Liver (tissue), 9 donors: ENCODE data around the gene OMA1. TPM values are rescaled to one million over a fixed set of nuclear protein-coding genes. Genes with fewer than 3 reads are reported as not detected.

Experiments used
- DNase-seq: peaks from one replicate; pipeline ENCODE4 v3.0.0-alpha.2; 2017; ENCODE audit warnings: low spot score
- H3K27ac ChIP-seq, 2 donors: one replicate each; pipeline ENCODE4 v1.7.0; 2013; ENCODE audit warnings: inconsistent platforms in 2 of 2, low read length in 2 of 2, control low read depth in 1 of 2, low read depth in 1 of 2, mild to moderate bottlenecking in 1 of 2
- H3K27me3 ChIP-seq, 4 donors: one replicate each; pipeline versions ENCODE4 v1.6.1 to v1.7.0; 2013; ENCODE audit warnings: low read length in 3 of 4, inconsistent platforms in 1 of 4, mild to moderate bottlenecking in 1 of 4, moderate library complexity in 1 of 4; ENCODE audit not compliant: control insufficient read depth in 4 of 4, insufficient read depth in 4 of 4
- H3K36me3 ChIP-seq, 4 donors: one replicate each; pipeline versions ENCODE4 v1.6.1 to v1.7.0; 2013; ENCODE audit warnings: low read length in 3 of 4, mild to moderate bottlenecking in 3 of 4, low read depth in 1 of 4, moderate library complexity in 1 of 4; ENCODE audit not compliant: control insufficient read depth in 4 of 4, insufficient read depth in 3 of 4
- H3K4me1 ChIP-seq, 4 donors: one replicate each; pipeline versions ENCODE4 v1.6.1 to v1.7.0; 2013; ENCODE audit warnings: low read length in 3 of 4, mild to moderate bottlenecking in 3 of 4, moderate library complexity in 1 of 4; ENCODE audit not compliant: control insufficient read depth in 4 of 4, insufficient read depth in 4 of 4
- H3K4me3 ChIP-seq, 3 donors: one replicate each; pipeline versions ENCODE4 v1.6.1 to v1.7.0; 2013; ENCODE audit warnings: low read length in 3 of 3, control low read depth in 1 of 3, low read depth in 1 of 3, mild to moderate bottlenecking in 1 of 3
- H3K9ac ChIP-seq, 2 donors: one replicate each; pipeline ENCODE4 v1.7.0; 2013; ENCODE audit warnings: low read length in 2 of 2, mild to moderate bottlenecking in 2 of 2, moderate library complexity in 2 of 2, control low read depth in 1 of 2, low read depth in 1 of 2
- H3K9me3 ChIP-seq, 4 donors: one replicate each; pipeline versions ENCODE4 v1.6.1 to v1.7.0; 2013; ENCODE audit warnings: low read length in 3 of 4; ENCODE audit not compliant: control insufficient read depth in 4 of 4
- EGR1 ChIP-seq, 2 donors: IDR thresholded peaks; 2 replicates each; pipeline ENCODE4 v1.6.1; 2016 to 2018; ENCODE audit warnings: antibody characterized with exemption in 2 of 2, low read depth in 2 of 2
- FOXA1 ChIP-seq: IDR thresholded peaks from 2 replicates; pipeline ENCODE4 v1.6.1; 2016; ENCODE audit warnings: antibody characterized with exemption
- FOXA2 ChIP-seq: IDR thresholded peaks from 2 replicates; pipeline ENCODE4 v1.6.1; 2016; ENCODE audit warnings: antibody characterized with exemption
- GABPA ChIP-seq, 2 donors: IDR thresholded peaks in 1 of 2; conservative IDR thresholded peaks in 1 of 2; 2 replicates each; pipeline ENCODE4 v1.6.1; 2016; ENCODE audit warnings: antibody characterized with exemption in 2 of 2, mild to moderate bottlenecking in 1 of 2, moderate library complexity in 1 of 2
- HNF4A ChIP-seq, 2 donors: conservative IDR thresholded peaks; 2 replicates each; pipeline ENCODE4 v1.6.1; 2016; ENCODE audit warnings: antibody characterized with exemption in 2 of 2, mild to moderate bottlenecking in 2 of 2
- HNF4G ChIP-seq: IDR thresholded peaks from 2 replicates; pipeline ENCODE4 v1.6.1; 2016; ENCODE audit warnings: antibody characterized with exemption
- JUND ChIP-seq, 2 donors: IDR thresholded peaks; 2 replicates each; pipeline ENCODE4 v1.6.1; 2016; ENCODE audit warnings: antibody characterized with exemption in 2 of 2
- NR2F2 ChIP-seq: IDR thresholded peaks from 2 replicates; pipeline ENCODE4 v1.6.1; 2016; ENCODE audit warnings: antibody characterized with exemption
- RAD21 ChIP-seq, 2 donors: IDR thresholded peaks; 2 replicates each; pipeline ENCODE4 v1.6.1; 2016; ENCODE audit warnings: antibody characterized with exemption in 2 of 2, mild to moderate bottlenecking in 2 of 2
- RXRA ChIP-seq, 2 donors: IDR thresholded peaks; 2 replicates each; pipeline ENCODE4 v1.6.1; 2017 to 2018; ENCODE audit warnings: antibody characterized with exemption in 2 of 2, mild to moderate bottlenecking in 1 of 2
- SP1 ChIP-seq: IDR thresholded peaks from 2 replicates; pipeline ENCODE4 v1.6.1; 2018; ENCODE audit warnings: antibody characterized with exemption, mild to moderate bottlenecking
- TAF1 ChIP-seq: conservative IDR thresholded peaks from 2 replicates; pipeline ENCODE4 v1.6.1; 2016; ENCODE audit warnings: antibody characterized with exemption, mild to moderate bottlenecking
- YY1 ChIP-seq: IDR thresholded peaks from 2 replicates; pipeline ENCODE4 v1.6.1; 2016; ENCODE audit warnings: antibody characterized with exemption, mild to moderate bottlenecking
- WGBS: extraction: QIAGEN DNeasy Blood & Tissue Kit; methylation state at CpG from one replicate; pipeline ENCODE4 v1.1.7; 2013; 5-methylcytosine and 5-hydroxymethylcytosine counted together
- polyA plus RNA-seq, 2 donors: library from polyadenylated mRNA; stranded (reverse) in 1 of 2; unstranded in 1 of 2; fragments of 200-250 nt in 1 of 2; fragments of >200 nt in 1 of 2; fragmentation: Nextera tagmentation in 1 of 2; extraction: Ambion mirVana in 1 of 2; gene quantifications; one replicate each; pipeline versions ENCODE4 v1.2.1 to v1.2.3, GENCODE V29; 2013 to 2015
- total RNA-seq, 2 donors: library from RNA; depleted of rRNA; stranded (reverse); fragments of >200 nt; gene quantifications; one replicate each; pipeline ENCODE4 v1.2.3, GENCODE V29; 2014
- TF ChIP-seq, protein P1 (sequence below): IDR thresholded peaks from 2 replicates; pipeline ENCODE4 v1.6.1; 2016; ENCODE audit warnings: antibody characterized with exemption, mild to moderate bottlenecking
- TF ChIP-seq, protein P2 (sequence below): IDR thresholded peaks from 2 replicates; pipeline ENCODE4 v1.6.1; 2016; ENCODE audit warnings: antibody characterized with exemption
- TF ChIP-seq, protein P3 (sequence below): fragments of 150-350 bp; IDR thresholded peaks from 2 replicates; pipeline ENCODE4 v1.5.1; 2017; ENCODE audit warnings: improper control_type of control experiment, low read depth, low read length; ENCODE audit not compliant: missing input control
- TF ChIP-seq, protein P4 (sequence below): IDR thresholded peaks from 2 replicates; pipeline ENCODE4 v1.6.1; 2016; ENCODE audit warnings: antibody characterized with exemption
- donor health status: healthy.
- donor health status: healthy.
- donor health status: healthy.
- donor health status: healthy.
- donor health status: healthy.

Gene OMA1
- total and polyA plus RNA-seq, 4 donors = 9.1 to 31.0 (median 16.1) TPM

DNA sequence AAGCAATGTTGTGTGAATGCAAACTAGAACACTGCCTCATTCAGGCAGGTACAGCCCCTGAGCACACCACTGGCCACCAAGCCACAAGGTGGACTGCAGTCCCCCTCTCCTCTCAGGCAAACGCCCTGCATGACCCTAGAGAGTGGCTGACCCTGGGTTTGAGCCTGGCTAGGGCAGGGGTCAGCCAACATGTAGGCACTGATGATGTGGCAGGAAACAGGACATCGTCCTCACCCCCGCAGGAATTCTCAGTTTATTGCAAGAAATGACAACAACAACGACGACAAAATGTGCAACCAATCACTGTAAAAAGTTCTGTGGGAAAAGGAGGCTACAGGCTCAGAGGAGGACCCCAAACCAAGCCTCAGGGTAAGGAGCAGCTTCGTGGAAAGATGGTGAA, 81.3 kb downstream of the OMA1 start:
- no peak overlapping the region for H3K9ac ChIP-seq
- no peak for DNase-seq
- 80% methylated on average over 6 of the region's 6 CpGs for WGBS
- H3K9me3 ChIP-seq = no peaks in the 10 kb centered on the region
- H3K27ac ChIP-seq = no peak overlapping the region
- TF ChIP-seq EGR1 (IDR thresholded peaks at IDR 0.05; ENCODE audit: low read depth in 2 of 2) = no peak
- no peak for TF ChIP-seq NR2F2
- TF ChIP-seq FOXA1 = no peak
- peaks cover 0 to 5% (median 2%) of the 10 kb centered on the region in 4 donors for H3K36me3 ChIP-seq
- no peaks in the 10 kb centered on the region for H3K27me3 ChIP-seq
- no peak overlapping the region for H3K4me3 ChIP-seq
- H3K4me1 ChIP-seq = no peaks in the 10 kb centered on the region

DNA sequence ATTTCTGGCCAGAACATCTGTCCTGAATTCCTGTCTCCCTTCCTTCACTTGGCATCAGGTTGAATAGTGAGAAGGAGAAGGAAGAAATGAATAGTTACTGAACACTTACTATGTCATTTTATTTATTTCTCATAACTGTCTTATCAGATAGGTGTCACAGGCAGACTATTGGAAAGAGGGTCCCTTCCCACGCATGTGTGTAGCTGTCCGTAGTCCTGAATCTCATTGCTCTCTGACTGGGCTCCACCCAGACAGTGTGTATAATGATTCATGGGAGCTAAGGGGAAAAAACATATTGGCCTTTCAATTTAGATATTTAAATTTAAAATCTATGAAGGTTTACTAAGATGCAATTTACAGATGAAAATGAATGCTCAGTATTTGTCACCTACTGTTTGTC, 86.1 kb downstream of the OMA1 start:
- Histone ChIP-seq H3K4me1 (peaks cover 0 to 18% (median 15%) of the 10 kb centered on the region in 4 donors), H3K9me3 (no peaks in the 10 kb centered on the region), H3K27me3 (no peaks in the 10 kb centered on the region), H3K9ac (no peak overlapping the region), H3K36me3 (no peaks in the 10 kb centered on the region), H3K4me3 (no peak overlapping the region), H3K27ac (no peak overlapping the region)
- no peak for DNase-seq
- WGBS = 54% methylated on average over 2 of the region's 2 CpGs
- TF ChIP-seq, protein P1, sequence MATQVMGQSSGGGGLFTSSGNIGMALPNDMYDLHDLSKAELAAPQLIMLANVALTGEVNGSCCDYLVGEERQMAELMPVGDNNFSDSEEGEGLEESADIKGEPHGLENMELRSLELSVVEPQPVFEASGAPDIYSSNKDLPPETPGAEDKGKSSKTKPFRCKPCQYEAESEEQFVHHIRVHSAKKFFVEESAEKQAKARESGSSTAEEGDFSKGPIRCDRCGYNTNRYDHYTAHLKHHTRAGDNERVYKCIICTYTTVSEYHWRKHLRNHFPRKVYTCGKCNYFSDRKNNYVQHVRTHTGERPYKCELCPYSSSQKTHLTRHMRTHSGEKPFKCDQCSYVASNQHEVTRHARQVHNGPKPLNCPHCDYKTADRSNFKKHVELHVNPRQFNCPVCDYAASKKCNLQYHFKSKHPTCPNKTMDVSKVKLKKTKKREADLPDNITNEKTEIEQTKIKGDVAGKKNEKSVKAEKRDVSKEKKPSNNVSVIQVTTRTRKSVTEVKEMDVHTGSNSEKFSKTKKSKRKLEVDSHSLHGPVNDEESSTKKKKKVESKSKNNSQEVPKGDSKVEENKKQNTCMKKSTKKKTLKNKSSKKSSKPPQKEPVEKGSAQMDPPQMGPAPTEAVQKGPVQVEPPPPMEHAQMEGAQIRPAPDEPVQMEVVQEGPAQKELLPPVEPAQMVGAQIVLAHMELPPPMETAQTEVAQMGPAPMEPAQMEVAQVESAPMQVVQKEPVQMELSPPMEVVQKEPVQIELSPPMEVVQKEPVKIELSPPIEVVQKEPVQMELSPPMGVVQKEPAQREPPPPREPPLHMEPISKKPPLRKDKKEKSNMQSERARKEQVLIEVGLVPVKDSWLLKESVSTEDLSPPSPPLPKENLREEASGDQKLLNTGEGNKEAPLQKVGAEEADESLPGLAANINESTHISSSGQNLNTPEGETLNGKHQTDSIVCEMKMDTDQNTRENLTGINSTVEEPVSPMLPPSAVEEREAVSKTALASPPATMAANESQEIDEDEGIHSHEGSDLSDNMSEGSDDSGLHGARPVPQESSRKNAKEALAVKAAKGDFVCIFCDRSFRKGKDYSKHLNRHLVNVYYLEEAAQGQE = peak; percentile 96
- TF ChIP-seq, protein P2, sequence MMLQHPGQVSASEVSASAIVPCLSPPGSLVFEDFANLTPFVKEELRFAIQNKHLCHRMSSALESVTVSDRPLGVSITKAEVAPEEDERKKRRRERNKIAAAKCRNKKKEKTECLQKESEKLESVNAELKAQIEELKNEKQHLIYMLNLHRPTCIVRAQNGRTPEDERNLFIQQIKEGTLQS = no peak

DNA sequence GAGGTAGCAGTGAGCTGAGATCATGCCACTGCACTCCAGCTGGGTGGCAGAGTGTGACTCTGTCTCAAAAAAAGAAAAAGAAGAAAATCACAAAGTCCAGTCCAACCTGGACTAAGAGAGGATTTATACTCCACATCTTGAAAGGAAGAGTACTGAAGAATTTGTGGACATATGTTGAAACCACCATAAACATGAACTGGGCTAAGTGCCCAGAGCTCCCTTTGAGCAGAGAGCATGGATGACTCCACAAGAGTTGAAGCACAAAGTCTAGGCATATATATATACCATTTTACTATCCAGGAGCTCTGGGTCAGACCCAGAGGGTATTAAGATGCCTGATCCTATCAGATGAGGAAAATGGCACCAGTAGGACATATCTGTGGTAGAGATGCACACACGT, 86.6 kb downstream of the OMA1 start:
- peaks cover 0 to 22% (median 15%) of the 10 kb centered on the region in 4 donors for H3K4me1 ChIP-seq
- H3K36me3 ChIP-seq = no peaks in the 10 kb centered on the region
- no peaks in the 10 kb centered on the region for H3K27me3 ChIP-seq
- H3K27ac ChIP-seq = no peak overlapping the region
- no peak for DNase-seq
- H3K9ac ChIP-seq = no peak overlapping the region
- no peak overlapping the region for H3K4me3 ChIP-seq
- no peaks in the 10 kb centered on the region for H3K9me3 ChIP-seq
- WGBS = 95% methylated on average over 1 of the region's 1 CpG
- no peak for TF ChIP-seq TAF1
- TF ChIP-seq, protein P3, sequence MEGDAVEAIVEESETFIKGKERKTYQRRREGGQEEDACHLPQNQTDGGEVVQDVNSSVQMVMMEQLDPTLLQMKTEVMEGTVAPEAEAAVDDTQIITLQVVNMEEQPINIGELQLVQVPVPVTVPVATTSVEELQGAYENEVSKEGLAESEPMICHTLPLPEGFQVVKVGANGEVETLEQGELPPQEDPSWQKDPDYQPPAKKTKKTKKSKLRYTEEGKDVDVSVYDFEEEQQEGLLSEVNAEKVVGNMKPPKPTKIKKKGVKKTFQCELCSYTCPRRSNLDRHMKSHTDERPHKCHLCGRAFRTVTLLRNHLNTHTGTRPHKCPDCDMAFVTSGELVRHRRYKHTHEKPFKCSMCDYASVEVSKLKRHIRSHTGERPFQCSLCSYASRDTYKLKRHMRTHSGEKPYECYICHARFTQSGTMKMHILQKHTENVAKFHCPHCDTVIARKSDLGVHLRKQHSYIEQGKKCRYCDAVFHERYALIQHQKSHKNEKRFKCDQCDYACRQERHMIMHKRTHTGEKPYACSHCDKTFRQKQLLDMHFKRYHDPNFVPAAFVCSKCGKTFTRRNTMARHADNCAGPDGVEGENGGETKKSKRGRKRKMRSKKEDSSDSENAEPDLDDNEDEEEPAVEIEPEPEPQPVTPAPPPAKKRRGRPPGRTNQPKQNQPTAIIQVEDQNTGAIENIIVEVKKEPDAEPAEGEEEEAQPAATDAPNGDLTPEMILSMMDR = no peak
- no peak for TF ChIP-seq YY1
- no peak for TF ChIP-seq EGR1 (IDR thresholded peaks at IDR 0.05; ENCODE audit: low read depth in 2 of 2)
- TF ChIP-seq JUND (IDR thresholded peaks at IDR 0.05) = no peak
- no peak for TF ChIP-seq FOXA2
- no peak for TF ChIP-seq RAD21 (IDR thresholded peaks at IDR 0.05)
- no peak for TF ChIP-seq SP1
- TF ChIP-seq, protein P4, sequence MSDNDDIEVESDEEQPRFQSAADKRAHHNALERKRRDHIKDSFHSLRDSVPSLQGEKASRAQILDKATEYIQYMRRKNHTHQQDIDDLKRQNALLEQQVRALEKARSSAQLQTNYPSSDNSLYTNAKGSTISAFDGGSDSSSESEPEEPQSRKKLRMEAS = no peak
- no peak for TF ChIP-seq NR2F2
- TF ChIP-seq, protein P1 = no peak
- no peak for TF ChIP-seq RXRA (IDR thresholded peaks at IDR 0.05)
- TF ChIP-seq HNF4A (conservative IDR thresholded peaks at IDR 0.05) = no peak
- TF ChIP-seq GABPA (IDR thresholded peaks at IDR 0.05 in 1 of 2, conservative IDR thresholded peaks at IDR 0.05 in 1 of 2) = no peak
- TF ChIP-seq HNF4G = no peak
- TF ChIP-seq, protein P2 = no peak
- TF ChIP-seq FOXA1 = no peak
